Measurements from ENCODE around the gene FLYWCH1. TPM values are rescaled to one million over a fixed set of nuclear protein-coding genes. Genes with fewer than 3 reads are reported as not detected.

The FLYWCH1 gene
- total and polyA plus RNA-seq, 9 of the 15 experiments (the other 6 are each of a cell fraction or from before 2014, with no cell fraction given): 0.18 to 33.6 (median 11.3) TPM

DNA sequence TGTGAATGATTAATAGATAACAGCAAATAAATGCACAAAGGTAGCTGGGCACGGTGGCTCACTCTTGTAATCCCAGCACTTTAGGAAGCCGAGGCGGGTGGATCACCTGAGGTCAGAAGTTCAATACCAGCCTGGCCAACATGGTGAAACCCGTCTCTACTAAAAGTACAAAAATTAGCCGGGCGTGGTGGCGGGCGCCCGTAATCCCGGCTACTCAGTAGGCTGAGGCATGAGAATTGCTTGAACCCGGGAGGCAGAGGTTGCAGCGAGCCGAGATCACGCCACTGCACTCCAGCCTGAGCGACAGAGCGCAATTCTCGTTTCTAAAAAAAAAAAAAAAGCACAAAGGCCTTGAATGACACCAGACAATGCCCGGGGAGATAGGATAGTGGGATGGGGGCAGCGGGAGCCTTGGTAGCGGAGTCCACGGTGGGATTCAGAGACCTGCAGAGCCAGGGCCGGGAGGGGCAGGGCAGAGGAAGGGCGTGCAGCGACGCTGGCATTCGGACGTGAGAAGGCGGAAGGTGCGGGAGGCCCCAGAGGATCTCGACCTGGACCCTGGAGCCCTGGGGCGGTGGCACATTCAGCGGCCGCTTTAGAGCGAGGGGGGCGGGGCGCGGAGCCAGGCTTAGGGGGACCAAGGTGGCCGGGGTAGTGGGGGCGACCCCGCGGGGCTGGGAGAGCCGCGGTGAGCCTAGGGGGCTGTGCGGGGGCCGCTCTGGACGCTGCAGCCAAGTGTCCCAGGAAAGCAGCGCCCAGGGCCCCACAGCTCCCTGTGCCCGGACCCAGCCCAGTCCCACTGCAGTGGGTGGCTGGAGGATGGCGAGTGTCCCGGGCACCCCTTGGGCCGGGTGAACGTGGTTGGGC is 29.7 kb upstream of the FLYWCH1 start:
- peaks cover 0 to 26% of the 10 kb centered on the region in 2 experiments; a peak in 3 of 5 replicates for H3K4me1 ChIP-seq (replicated peaks in 1 of 2; ENCODE audit: control insufficient read depth in 2 of 2, insufficient read depth in 2 of 2, low read length in 2 of 2)
- H3K79me2 ChIP-seq (ENCODE audit: control insufficient read depth, insufficient read depth, low read length): peaks cover 6% of the 10 kb centered on the region; the same call in 2 of the 3 replicates
- H3K27ac ChIP-seq (ENCODE audit: extremely low read depth, low read depth, low read length): no peak overlapping the region
- peak overlapping the region; percentile 86 for H3K4me2 ChIP-seq (ENCODE audit: insufficient read depth, low read length)
- BruUV-seq (replicated peaks): no TSS peak
- FAIRE-seq (no peak), DNase-seq (ENCODE audit: extremely low read depth in 1 of 4, low spot score in 3 of 4) (no peak), ATAC-seq (peak; percentile 1; the same call in 1 of the 3 replicates)
- CTCF ChIA-PET (ENCODE audit: low intra/inter-chr PET ratio): interaction anchor here (1.2 kb wide), 1 partner anchor 38 kb away, joined by 3 read pairs; no protein-coding TSS in a partner anchor
- no peaks in the 10 kb centered on the region for H3K9me1 ChIP-seq (ENCODE audit: control insufficient read depth, insufficient read depth, low read length)
- peak overlapping the region; percentile 88 for H2AFZ ChIP-seq (ENCODE audit: low read depth, low read length)
- peaks cover 6% of the 10 kb centered on the region for H3K9me3 ChIP-seq (replicated peaks; ENCODE audit: control insufficient read depth, insufficient read depth, low read depth, low read length)
- peak overlapping the region; percentile 24 to 83; a peak in 3 of 4 replicates for H3K9ac ChIP-seq (ENCODE audit: insufficient read depth in 1 of 2, low read depth in 2 of 2, low read length in 2 of 2)
- intact Hi-C loops (cut with micrococcal nuclease): loop anchor here (2.0 kb wide), 1 partner anchor 23 kb away; no protein-coding TSS in a partner anchor
- no peaks in the 10 kb centered on the region for H3K36me3 ChIP-seq (ENCODE audit: control insufficient read depth, insufficient read depth, low read length)
- in situ Hi-C loops (cut with MboI): no loop called here
- H4K20me1 ChIP-seq (replicated peaks; ENCODE audit: control insufficient read depth, insufficient read depth, low read length): no peaks in the 10 kb centered on the region
- 43% methylated on average over 32 of the region's 52 CpGs for WGBS (ENCODE audit: insufficient coverage, low coverage, missing lambda C conversion rate)
- H3K4me3 ChIP-seq: peak overlapping the region; percentile 60
- H3K27me3 ChIP-seq (ENCODE audit: control insufficient read depth in 2 of 2, insufficient read depth in 2 of 2, low read length in 2 of 2): no peaks in the 10 kb centered on the region
- POLR2A ChIA-PET: interaction anchor here (0.6 to 1.5 kb wide), 6 partner anchors 9 to 104 kb away, joined by 3 to 9 read pairs (median 4); no protein-coding TSS in a partner anchor
- no peak for TF ChIP-seq ZNF24 (IDR thresholded peaks at IDR 0.05)
- TF ChIP-seq NFE2L1 (tag; IDR thresholded peaks at IDR 0.05; ENCODE audit: borderline replicate concordance, low read depth): no peak
- TF ChIP-seq ELF2 (CRISPR knock-in tag; IDR thresholded peaks at IDR 0.05): no peak
- no peak for TF ChIP-seq ZNF584 (CRISPR knock-in tag; IDR thresholded peaks at IDR 0.05; ENCODE audit: low read depth)
- TF ChIP-seq PHB2 (IDR thresholded peaks at IDR 0.05; ENCODE audit: low read depth): no peak
- TF ChIP-seq FUS (optimal IDR thresholded peaks at IDR 0.05; ENCODE audit: low read depth, low read length): no peak
- no peak for TF ChIP-seq ZSCAN32 (CRISPR knock-in tag; IDR thresholded peaks at IDR 0.05)
- no peak for TF ChIP-seq ZNF644 (tag; IDR thresholded peaks at IDR 0.05; ENCODE audit: low read depth)
- no peak for TF ChIP-seq MAX (CRISPR knock-in tag; IDR thresholded peaks at IDR 0.05)
- no peak for TF ChIP-seq NCOA2 (IDR thresholded peaks at IDR 0.05; ENCODE audit: partially characterized antibody in 2 of 2)
- no peak for TF ChIP-seq HNRNPK (IDR thresholded peaks at IDR 0.05; ENCODE audit: low read depth, low read length, poor library complexity, severe bottlenecking)
- TF ChIP-seq ZNF449 (CRISPR knock-in tag; IDR thresholded peaks at IDR 0.05): no peak
- TF ChIP-seq HNRNPL (IDR thresholded peaks at IDR 0.05; ENCODE audit: low read depth, low read length): peak; percentile 64; the same call in 1 of the 2 replicates
- TF ChIP-seq, protein P1, sequence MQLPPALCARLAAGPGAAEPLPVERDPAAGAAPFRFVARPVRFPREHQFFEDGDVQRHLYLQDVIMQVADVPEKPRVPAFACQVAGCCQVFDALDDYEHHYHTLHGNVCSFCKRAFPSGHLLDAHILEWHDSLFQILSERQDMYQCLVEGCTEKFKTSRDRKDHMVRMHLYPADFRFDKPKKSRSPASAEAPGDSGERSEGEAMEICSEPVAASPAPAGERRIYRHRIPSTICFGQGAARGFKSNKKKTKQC (CRISPR knock-in tag; IDR thresholded peaks at IDR 0.05): no peak
- no peak for TF ChIP-seq ZNF165 (CRISPR knock-in tag; IDR thresholded peaks at IDR 0.05; ENCODE audit: borderline replicate concordance)
- TF ChIP-seq GABPB1 (CRISPR knock-in tag; IDR thresholded peaks at IDR 0.05): no peak; the same call in 1 of the 2 replicates
- peak; percentile 61; the same call in 1 of the 2 replicates for TF ChIP-seq MTA3 (IDR thresholded peaks at IDR 0.05; ENCODE audit: borderline replicate concordance)
- TF ChIP-seq, protein P2, sequence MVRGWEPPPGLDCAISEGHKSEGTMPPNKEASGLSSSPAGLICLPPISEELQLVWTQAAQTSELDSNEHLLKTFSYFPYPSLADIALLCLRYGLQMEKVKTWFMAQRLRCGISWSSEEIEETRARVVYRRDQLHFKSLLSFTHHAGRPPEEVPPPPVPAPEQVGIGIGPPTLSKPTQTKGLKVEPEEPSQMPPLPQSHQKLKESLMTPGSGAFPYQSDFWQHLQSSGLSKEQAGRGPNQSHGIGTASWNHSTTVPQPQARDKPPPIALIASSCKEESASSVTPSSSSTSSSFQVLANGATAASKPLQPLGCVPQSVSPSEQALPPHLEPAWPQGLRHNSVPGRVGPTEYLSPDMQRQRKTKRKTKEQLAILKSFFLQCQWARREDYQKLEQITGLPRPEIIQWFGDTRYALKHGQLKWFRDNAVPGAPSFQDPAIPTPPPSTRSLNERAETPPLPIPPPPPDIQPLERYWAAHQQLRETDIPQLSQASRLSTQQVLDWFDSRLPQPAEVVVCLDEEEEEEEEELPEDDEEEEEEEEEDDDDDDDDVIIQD (CRISPR knock-in tag; IDR thresholded peaks at IDR 0.05): no peak

Data from K562 (cell line).